Cardiac septum (tissue), 1 donor: ENCODE measurements around the gene BCAN. TPM values are rescaled to one million over a fixed set of nuclear protein-coding genes. Genes with fewer than 3 reads are reported as not detected.

Experiments used
- DNase-seq: peaks from one replicate; pipeline ENCODE4 v3.0.0-alpha.2; 2020; ENCODE audit warnings: low spot score
- intact Hi-C: fragments of 100-400 bp; cut with DNase I; formaldehyde crosslinking; loops from one replicate; pipeline ENCODE4 v1.14.0; 2022
- total RNA-seq: library from RNA; stranded (reverse); fragmentation: NEBNext Ultra II Directional; extraction: Animal tissue kit (Norgen Biotek cat#: 25700); gene quantifications from one replicate; pipeline ENCODE4 v1.2.1, GENCODE V29; 2021
- donor health status: DM: no; HTN: no; CAD: no.

The BCAN gene
- total RNA-seq, 1 donor from 2014 or later: 0.16 TPM

- intact Hi-C loops: no loop called here
- no peak for DNase-seq
These were observed 62.3 kb downstream of the BCAN start for GRCh38 chr1:156704166-156704711.

GRCh38 chr1:156704930-156705320, 63.0 kb downstream of the BCAN start:
- intact Hi-C loops: no loop called here
- no peak for DNase-seq

- intact Hi-C loops: no loop called here
- no peak for DNase-seq
These were observed 63.5 kb downstream of the BCAN start, which contains the start of gene CRABP2 for GRCh38 chr1:156705321-156705917. Gene CRABP2 (minus strand): TSS chr1:156705583. CDS start chr1:156705446, 137 bp downstream.

GRCh38 chr1:156705918-156706656, 64.2 kb downstream of the BCAN start:
- intact Hi-C loops: no loop called here
- DNase-seq: no peak

GRCh38 chr1:156706657-156707416, 64.9 kb downstream of the BCAN start:
- intact Hi-C loops: no loop called here
- no peak for DNase-seq

GRCh38 chr1:156707417-156708217, 65.7 kb downstream of the BCAN start:
- intact Hi-C loops: no loop called here
- no peak for DNase-seq

- intact Hi-C loops: no loop called here
These were observed 66.3 kb downstream of the BCAN start for GRCh38 chr1:156708218-156708661.

GRCh38 chr1:156709031-156709430, 67.1 kb downstream of the BCAN start:
- DNase-seq: no peak
- intact Hi-C loops: no loop called here

More at GRCh38 chr1:156708218-156708661, 66.3 kb downstream of the BCAN start:
- DNase-seq: no peak

Other genes starting within 250 kb of the BCAN start
- gene MEF2D, start 141.3 kb upstream of the BCAN start, total RNA-seq: 93.1 TPM
- gene IQGAP3, start 69.6 kb upstream of the BCAN start, total RNA-seq: 0.16 TPM
- gene TTC24, start 62.4 kb upstream of the BCAN start, total RNA-seq: not detected
- gene NAXE, start 50.3 kb upstream of the BCAN start, total RNA-seq: 91.4 TPM
- gene GPATCH4, start 40.6 kb upstream of the BCAN start, total RNA-seq: 15.5 TPM
- gene HAPLN2, start 22.7 kb upstream of the BCAN start, total RNA-seq: 0.43 TPM
- 699 TPM for gene NES, start 35.3 kb downstream of the BCAN start, total RNA-seq
- 3.7 TPM for gene CRABP2, start 63.5 kb downstream of the BCAN start, total RNA-seq
- gene METTL25B, start 86.4 kb downstream of the BCAN start, total RNA-seq: 14.7 TPM
- 12.4 TPM for gene ISG20L2, start 86.6 kb downstream of the BCAN start, total RNA-seq
- 66.1 TPM for gene MRPL24, start 99.0 kb downstream of the BCAN start, total RNA-seq
- 131 TPM for gene HDGF, start 109.6 kb downstream of the BCAN start, total RNA-seq
- 44.5 TPM for gene PRCC, start 125.4 kb downstream of the BCAN start, total RNA-seq
- 1.4 TPM for gene SH2D2A, start 174.7 kb downstream of the BCAN start, total RNA-seq
- gene INSRR, start 217.0 kb downstream of the BCAN start, total RNA-seq: 0.24 TPM
- 1.4 TPM for gene NTRK1, start 218.7 kb downstream of the BCAN start, total RNA-seq